ENCODE data around the gene PUM1. TPM values are rescaled to one million over a fixed set of nuclear protein-coding genes. Genes with fewer than 3 reads are reported as not detected.

Gene PUM1
- total and polyA plus RNA-seq, 9 donors, result 36.3 to 125 (median 112) TPM

DNA sequence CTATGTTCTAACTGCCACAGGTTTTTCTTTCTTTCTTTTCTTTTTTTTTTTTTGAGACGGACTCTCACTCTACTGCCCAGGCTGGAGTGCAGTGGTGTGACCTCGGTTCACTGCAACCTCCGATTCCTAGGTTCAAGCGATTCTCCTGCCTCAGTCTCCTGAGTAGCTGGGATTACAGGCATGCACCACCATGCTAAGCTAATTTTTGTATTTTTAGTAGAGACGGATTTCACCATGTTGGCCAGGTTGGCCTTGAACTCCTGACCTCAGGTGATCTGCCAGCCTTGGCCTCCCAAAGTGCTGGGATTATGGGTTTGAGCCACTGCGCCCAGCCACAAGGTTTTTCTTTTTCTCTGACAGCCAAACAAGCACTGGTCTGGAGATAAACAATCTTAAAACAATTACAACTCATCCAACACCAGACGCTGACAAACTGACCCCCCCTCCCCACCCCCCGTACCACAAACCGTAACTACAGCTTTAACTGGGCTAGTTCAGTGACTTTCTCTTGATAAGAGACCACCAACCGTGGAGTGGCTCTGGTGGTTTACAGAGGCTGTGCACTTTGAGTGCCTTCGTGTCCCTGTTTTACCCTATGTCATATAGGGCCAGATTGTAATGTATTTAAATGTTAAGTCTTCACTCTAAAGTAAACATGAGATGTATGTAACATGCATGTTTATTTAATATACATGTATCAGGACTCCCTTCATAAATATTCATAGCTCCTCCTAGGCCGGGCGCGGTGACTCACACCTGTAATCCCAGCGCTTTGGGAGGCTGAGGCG lies 19.5 kb upstream of the PUM1 start:
- Histone ChIP-seq H3K27me3 (no peaks in the 10 kb centered on the region), H3K9me3 (no peaks in the 10 kb centered on the region), H3K4me3 (no peak overlapping the region), H3K4me1 (ENCODE audit: insufficient read depth) (no peaks in the 10 kb centered on the region), H3K36me3 (no peaks in the 10 kb centered on the region), H3K27ac (no peak overlapping the region)
- TF ChIP-seq POLR2A (IDR thresholded peaks at IDR 0.05) (no peak), CTCF (IDR thresholded peaks at IDR 0.05) (no peak), EP300 (IDR thresholded peaks at IDR 0.05) (no peak)
- intact Hi-C loops (cut with DNase I), result no loop called here
- no peak for DNase-seq
- WGBS, 3 donors, result 58 to 66% (median 61%) methylated on average over 16 of the region's 16 CpGs

DNA sequence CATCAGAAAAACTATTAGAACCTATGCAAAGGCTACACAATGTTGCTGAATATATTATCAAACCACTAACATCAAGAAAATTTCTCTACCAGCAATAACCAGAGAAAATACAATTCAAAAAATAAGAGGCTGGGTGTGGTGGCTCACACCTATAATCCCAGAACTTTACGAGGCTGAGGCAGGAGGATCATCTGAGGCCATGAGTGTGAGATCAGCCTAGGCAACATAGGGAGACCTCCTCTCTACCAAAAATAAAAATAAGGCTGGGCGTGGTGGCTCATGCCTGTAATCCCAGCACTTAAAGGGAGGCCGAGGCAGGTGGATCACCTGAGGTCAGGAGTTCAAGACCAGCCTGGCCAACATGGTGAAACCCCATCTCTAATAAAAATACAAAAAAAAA lies 16.9 kb upstream of the PUM1 start:
- no peak for TF ChIP-seq POLR2A (IDR thresholded peaks at IDR 0.05)
- TF ChIP-seq EP300 (IDR thresholded peaks at IDR 0.05), result no peak
- TF ChIP-seq CTCF (IDR thresholded peaks at IDR 0.05), result no peak
- no peak for DNase-seq
- no peaks in the 10 kb centered on the region for H3K9me3 ChIP-seq
- no peak overlapping the region for H3K4me3 ChIP-seq
- intact Hi-C loops (cut with DNase I), result no loop called here
- no peaks in the 10 kb centered on the region for H3K36me3 ChIP-seq
- H3K4me1 ChIP-seq (ENCODE audit: insufficient read depth), result no peaks in the 10 kb centered on the region
- no peak overlapping the region for H3K27ac ChIP-seq
- 90 to 94% (median 93%) methylated on average over 3 of the region's 3 CpGs for WGBS, 3 donors
- no peaks in the 10 kb centered on the region for H3K27me3 ChIP-seq

- intact Hi-C loops (cut with DNase I), result no loop called here
- 95 to 97% (median 97%) methylated on average over 2 of the region's 2 CpGs for WGBS, 3 donors
- H3K4me1 ChIP-seq (ENCODE audit: insufficient read depth), result no peaks in the 10 kb centered on the region
- H3K27ac ChIP-seq, result no peak overlapping the region
- H3K27me3 ChIP-seq, result no peaks in the 10 kb centered on the region
- H3K9me3 ChIP-seq, result no peaks in the 10 kb centered on the region
- TF ChIP-seq EP300 (IDR thresholded peaks at IDR 0.05) (no peak), CTCF (IDR thresholded peaks at IDR 0.05) (no peak), POLR2A (IDR thresholded peaks at IDR 0.05) (no peak)
- no peak overlapping the region for H3K4me3 ChIP-seq
- no peaks in the 10 kb centered on the region for H3K36me3 ChIP-seq
- DNase-seq, result no peak
Measured at GRCh38 chr1:31073044-31073443, 7.5 kb upstream of the PUM1 start.

DNA sequence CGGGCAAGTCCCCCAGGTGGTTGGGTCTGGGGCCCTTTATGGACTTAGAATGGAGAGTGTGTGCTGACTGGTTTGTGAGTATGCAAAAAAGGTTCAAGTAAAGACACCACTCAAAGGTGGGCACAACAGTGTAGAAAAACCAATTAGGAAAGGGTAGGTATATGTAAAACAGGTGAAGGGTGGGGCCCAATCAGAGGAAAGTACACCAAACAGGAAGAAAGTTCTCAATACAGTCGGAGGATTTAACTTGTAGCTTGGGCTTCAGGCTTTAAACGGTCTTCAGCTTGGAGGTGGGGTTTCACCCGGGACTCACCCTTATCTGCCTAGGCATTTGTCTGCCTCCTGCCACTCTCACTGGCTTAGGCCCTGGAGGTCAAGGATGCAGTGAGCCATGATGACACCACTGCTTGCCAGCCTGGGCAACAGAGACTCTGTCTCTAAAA lies 6.8 kb upstream of the PUM1 start:
- H3K27me3 ChIP-seq, result no peaks in the 10 kb centered on the region
- H3K27ac ChIP-seq, result no peak overlapping the region
- WGBS, 3 donors, result 52 to 63% (median 56%) methylated on average over 4 of the region's 4 CpGs
- no peaks in the 10 kb centered on the region for H3K9me3 ChIP-seq
- intact Hi-C loops (cut with DNase I), result no loop called here
- H3K4me3 ChIP-seq, result no peak overlapping the region
- no peak for DNase-seq
- H3K4me1 ChIP-seq (ENCODE audit: insufficient read depth), result no peaks in the 10 kb centered on the region
- no peaks in the 10 kb centered on the region for H3K36me3 ChIP-seq
- TF ChIP-seq EP300 (IDR thresholded peaks at IDR 0.05) (no peak), CTCF (IDR thresholded peaks at IDR 0.05) (no peak), POLR2A (IDR thresholded peaks at IDR 0.05) (no peak)
